ENCODE data around the gene AHCY.
"Not testable (repeated sequence)": the region's sequence is repeated elsewhere in the genome, so short reads cannot be mapped to it uniquely, and the experiment has no call there.

Gene AHCY

DNA sequence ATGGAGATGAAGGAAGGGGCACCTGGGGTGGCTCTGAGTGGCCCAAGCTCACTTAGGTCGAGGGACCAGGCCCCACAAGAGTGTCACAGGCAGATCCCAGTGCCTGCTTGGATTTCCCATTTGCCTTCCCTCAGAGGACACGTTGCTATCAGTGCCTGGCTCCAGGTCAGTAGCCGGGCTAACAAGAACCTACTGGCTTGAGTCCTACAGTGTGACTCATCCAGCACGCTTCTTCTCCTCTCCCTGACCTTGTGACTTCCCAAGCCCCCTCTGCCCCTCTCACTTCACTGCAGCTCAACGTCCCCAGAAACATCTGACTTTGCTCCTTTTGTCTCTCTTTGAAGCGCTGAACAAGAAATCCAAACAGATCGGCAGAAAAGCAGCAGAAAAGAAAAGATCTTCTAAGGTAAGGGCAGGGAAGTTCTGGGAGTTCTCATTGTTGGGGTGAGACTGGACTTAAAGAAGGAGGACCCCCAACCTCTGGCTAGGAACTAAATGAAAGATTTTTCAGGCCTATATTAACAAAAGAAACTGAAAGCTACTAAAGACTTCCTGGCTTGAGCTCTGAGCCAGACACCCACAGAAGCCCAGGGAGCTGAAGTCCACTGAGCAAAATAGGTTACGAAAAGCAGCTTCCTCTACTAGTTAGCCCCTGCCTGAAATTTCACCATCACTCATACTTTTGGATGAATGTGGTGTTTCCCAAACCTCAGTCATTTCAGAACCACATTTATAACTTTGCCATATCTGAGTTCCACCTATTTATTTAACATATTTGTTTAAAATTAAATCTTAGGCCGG lies 40.5 kb downstream of the AHCY start:
- TF ChIP-seq Cebpa-rat (IDR thresholded peaks at IDR 0.05): no peak
- Histone ChIP-seq H3K27me3 (no peaks in the 10 kb centered on the region), H3K9me3 (no peaks in the 10 kb centered on the region), H3K4me2 (no peak overlapping the region), H3K27ac (peak overlapping the region; percentile 20; the same call in 1 of the 2 replicates), H4K20me1 (no peaks in the 10 kb centered on the region), H3K36me3 (no peaks in the 10 kb centered on the region), H3K9ac (no peak overlapping the region), H3K4me1 (0 out of 2 replicates have a peak, but pooled peaks cover 6% of the 10 kb centered on the region), H3K4me3 (no peak overlapping the region)

- H3K4me1 ChIP-seq: 0 out of 2 replicates have a peak, but pooled peaks cover 6% of the 10 kb centered on the region
- H3K4me3 ChIP-seq: no peak overlapping the region
- H3K4me2 ChIP-seq: no peak overlapping the region
- TF ChIP-seq Cebpa-rat (IDR thresholded peaks at IDR 0.05): no peak
- H3K9ac ChIP-seq: no peak overlapping the region
- no peaks in the 10 kb centered on the region for H3K27me3 ChIP-seq
- no peaks in the 10 kb centered on the region for H3K9me3 ChIP-seq
- no peak overlapping the region for H3K27ac ChIP-seq
- no peaks in the 10 kb centered on the region for H3K36me3 ChIP-seq
- H4K20me1 ChIP-seq: no peaks in the 10 kb centered on the region
Observed at GRCh38 chr20:34260208-34260942, 42.8 kb downstream of the AHCY start.

DNA sequence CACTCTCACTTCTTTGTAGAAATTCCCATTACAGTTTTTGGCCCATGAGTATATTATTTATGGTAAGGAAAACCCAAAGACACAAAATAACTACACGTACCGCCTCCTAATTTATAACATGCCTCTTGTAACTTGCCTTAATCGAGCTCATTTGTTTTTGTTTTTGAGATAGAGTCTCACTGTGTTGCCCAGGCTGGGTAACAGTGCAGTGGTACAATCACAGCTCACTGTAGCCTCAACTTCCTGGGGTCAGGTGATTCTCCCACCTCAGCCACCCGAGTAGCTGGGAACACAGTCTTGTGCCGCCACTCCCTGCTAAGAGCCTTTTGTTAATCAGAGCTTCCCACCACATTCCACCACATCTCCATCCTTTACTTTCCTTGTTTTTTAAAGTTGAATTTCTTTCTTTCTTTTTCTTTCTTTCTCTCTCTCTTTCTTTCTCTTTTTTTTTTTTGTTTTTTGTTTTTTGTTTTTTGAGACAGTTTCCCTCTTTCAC lies 46.5 kb downstream of the AHCY start:
- Histone ChIP-seq H3K36me3 (no peaks in the 10 kb centered on the region), H3K27me3 (no peaks in the 10 kb centered on the region), H3K4me3 (no peak overlapping the region), H3K9ac (no peak overlapping the region), H3K4me2 (no peak overlapping the region), H3K4me1 (no peaks in the 10 kb centered on the region), H3K27ac (no peak overlapping the region), H4K20me1 (no peaks in the 10 kb centered on the region), H3K9me3 (no peaks in the 10 kb centered on the region)
- TF ChIP-seq Cebpa-rat (IDR thresholded peaks at IDR 0.05): no peak

DNA sequence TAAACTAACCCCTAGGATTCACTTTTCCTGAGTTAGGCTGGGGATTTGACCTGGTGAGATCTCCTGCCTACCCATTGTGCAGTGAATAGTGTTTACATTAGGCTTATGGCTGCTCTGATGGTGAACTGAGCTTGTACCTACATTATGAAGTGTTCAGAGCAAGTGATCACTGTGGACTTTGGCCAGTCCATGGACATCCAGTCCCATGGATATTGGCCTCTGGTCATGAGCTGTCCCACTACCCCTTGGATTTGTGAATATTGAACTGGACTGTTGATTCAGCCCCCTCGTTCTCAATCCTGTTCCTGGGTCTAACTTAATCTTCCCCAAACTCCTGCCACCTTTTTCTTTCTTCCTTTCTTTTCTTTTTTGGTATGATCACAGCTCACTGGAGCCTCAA lies 48.2 kb downstream of the AHCY start:
- no peak overlapping the region for H3K4me3 ChIP-seq
- H4K20me1 ChIP-seq: no peaks in the 10 kb centered on the region
- no peak overlapping the region for H3K27ac ChIP-seq
- H3K4me2 ChIP-seq: no peak overlapping the region
- H3K9ac ChIP-seq: no peak overlapping the region
- no peaks in the 10 kb centered on the region for H3K4me1 ChIP-seq
- no peaks in the 10 kb centered on the region for H3K9me3 ChIP-seq
- H3K36me3 ChIP-seq: no peaks in the 10 kb centered on the region
- no peak for TF ChIP-seq Cebpa-rat (IDR thresholded peaks at IDR 0.05)
- H3K27me3 ChIP-seq: no peaks in the 10 kb centered on the region

GRCh38 chr20:34252431-34253086 lies 50.6 kb downstream of the AHCY start:
- H3K4me2 ChIP-seq, H4K20me1 ChIP-seq, H3K4me1 ChIP-seq, H3K27ac ChIP-seq, H3K36me3 ChIP-seq, H3K9ac ChIP-seq, H3K9me3 ChIP-seq, H3K27me3 ChIP-seq, H3K4me3 ChIP-seq: not testable (repeated sequence)

DNA sequence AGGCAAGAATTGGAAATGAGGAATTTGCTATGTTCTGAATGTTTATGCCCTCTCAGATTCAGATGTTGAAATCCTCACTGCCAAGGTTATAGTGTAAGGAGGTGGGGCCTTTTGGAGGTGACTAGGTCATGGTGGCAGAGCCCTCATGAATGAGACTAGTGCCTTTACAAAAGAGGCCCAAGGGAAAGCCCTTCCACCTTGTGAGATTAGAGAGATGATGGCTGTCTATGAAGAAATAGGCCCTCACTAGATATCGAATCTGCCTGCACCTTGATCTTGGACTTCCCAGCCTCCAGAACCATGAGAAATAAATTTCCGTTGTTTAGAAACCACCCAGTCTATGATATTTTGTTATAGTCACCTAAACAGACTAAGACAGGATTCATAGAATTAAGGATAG lies 51.5 kb downstream of the AHCY start:
- H3K27ac ChIP-seq: no peak overlapping the region
- no peaks in the 10 kb centered on the region for H3K36me3 ChIP-seq
- no peaks in the 10 kb centered on the region for H4K20me1 ChIP-seq
- no peaks in the 10 kb centered on the region for H3K4me1 ChIP-seq
- no peaks in the 10 kb centered on the region for H3K9me3 ChIP-seq
- no peaks in the 10 kb centered on the region for H3K27me3 ChIP-seq
- no peak overlapping the region for H3K4me2 ChIP-seq
- TF ChIP-seq Cebpa-rat (IDR thresholded peaks at IDR 0.05): no peak
- no peak overlapping the region for H3K9ac ChIP-seq
- no peak overlapping the region for H3K4me3 ChIP-seq

- no peaks in the 10 kb centered on the region for H3K4me1 ChIP-seq
- H3K4me3 ChIP-seq: no peak overlapping the region
- H3K27ac ChIP-seq: no peak overlapping the region
- H3K9ac ChIP-seq: no peak overlapping the region
- H3K36me3 ChIP-seq: no peaks in the 10 kb centered on the region
- H3K9me3 ChIP-seq: no peaks in the 10 kb centered on the region
- no peaks in the 10 kb centered on the region for H4K20me1 ChIP-seq
- no peak for TF ChIP-seq Cebpa-rat (IDR thresholded peaks at IDR 0.05)
- no peaks in the 10 kb centered on the region for H3K27me3 ChIP-seq
- no peak overlapping the region for H3K4me2 ChIP-seq
Observed at GRCh38 chr20:34250005-34250404, 53.1 kb downstream of the AHCY start.

DNA sequence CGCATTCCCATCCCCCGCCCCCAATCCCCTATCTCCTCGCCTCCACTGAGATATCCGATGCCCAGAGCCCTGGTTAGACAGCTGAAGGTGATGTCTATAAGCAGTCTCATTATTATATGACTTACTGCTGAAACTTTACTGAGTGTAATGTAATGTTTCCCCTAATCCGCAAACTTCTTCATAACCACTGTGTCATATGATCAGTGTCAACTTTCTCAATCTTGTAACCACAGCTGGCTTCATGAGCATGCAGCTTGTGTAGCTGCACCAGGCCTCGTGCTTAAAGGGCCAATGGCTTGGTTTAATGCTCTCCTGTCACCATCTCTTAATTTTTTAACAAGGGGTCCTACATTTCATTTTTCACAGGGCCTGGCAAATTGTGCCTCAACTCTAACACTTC lies 53.9 kb downstream of the AHCY start:
- Histone ChIP-seq H3K27ac (no peak overlapping the region), H3K27me3 (no peaks in the 10 kb centered on the region), H4K20me1 (no peaks in the 10 kb centered on the region), H3K4me1 (no peaks in the 10 kb centered on the region), H3K4me2 (no peak overlapping the region), H3K9me3 (no peaks in the 10 kb centered on the region), H3K36me3 (no peaks in the 10 kb centered on the region), H3K9ac (no peak overlapping the region), H3K4me3 (no peak overlapping the region)
- TF ChIP-seq Cebpa-rat (IDR thresholded peaks at IDR 0.05): no peak

GRCh38 chr20:34246126-34246626 lies 57.0 kb downstream of the AHCY start:
- Histone ChIP-seq H3K27me3 (no peaks in the 10 kb centered on the region), H3K27ac (no peak overlapping the region), H4K20me1 (no peaks in the 10 kb centered on the region), H3K4me2 (no peak overlapping the region), H3K4me3 (no peak overlapping the region), H3K36me3 (no peaks in the 10 kb centered on the region), H3K9ac (no peak overlapping the region), H3K4me1 (peaks cover 14% of the 10 kb centered on the region), H3K9me3 (no peaks in the 10 kb centered on the region)
- no peak for TF ChIP-seq Cebpa-rat (IDR thresholded peaks at IDR 0.05)

GRCh38 chr20:34243377-34243776 lies 59.8 kb downstream of the AHCY start:
- Histone ChIP-seq H3K4me2 (no peak overlapping the region), H3K9ac (no peak overlapping the region), H3K9me3 (peaks cover 9% of the 10 kb centered on the region), H3K36me3 (no peaks in the 10 kb centered on the region), H4K20me1 (no peaks in the 10 kb centered on the region), H3K27me3 (no peaks in the 10 kb centered on the region), H3K4me3 (no peak overlapping the region), H3K27ac (no peak overlapping the region), H3K4me1 (peaks cover 34% of the 10 kb centered on the region)
- no peak for TF ChIP-seq Cebpa-rat (IDR thresholded peaks at IDR 0.05)
